K562 (cell line): ENCODE results near the gene MYMK. TPM values are rescaled to one million over a fixed set of nuclear protein-coding genes. Genes with fewer than 3 reads are reported as not detected.

Experiments
- ATAC-seq: fragments of 200-7000 bp; cut with Tn5 transposase; 3 replicates; pipeline ENCODE4 v1.9.1; 2020; ENCODE audit warnings: moderate library complexity
- BruUV-seq: library from RNA; stranded (reverse); fragments of 400-500 nt; replicated peaks from 2 replicates; lab custom pipeline; 2021; lab: Mats Ljungman, UMichigan
- CTCF ChIA-PET: fragments of 300-600 bp; formaldehyde crosslinking; extraction: SDS; loops from one replicate; lab custom pipeline; 2021; ENCODE audit warnings: low intra/inter-chr PET ratio; lab: Yijun Ruan, JAX
- POLR2A ChIA-PET: fragments of 300-600, 350-650 bp; sonication (Branson Sonifier 250); formaldehyde crosslinking; extraction: SDS; loops from one replicate; lab custom pipeline; 2021; ENCODE audit warnings: antibody characterized with exemption, inconsistent platforms; lab: Yijun Ruan, JAX
- DNase-seq, 4 experiments: peaks; one replicate each; pipeline versions ENCODE4 v3.0.0 to v3.0.0-alpha.2; 2011 to 2018; ENCODE audit warnings: low spot score in 3 of 4, mixed read lengths in 3 of 4; ENCODE audit errors: extremely low read depth in 1 of 4
- FAIRE-seq: peaks from 2 replicates; lab custom pipeline; 2011; peaks lifted over from hg19 to GRCh38; lab: Jason Lieb, UNC
- H2AFZ ChIP-seq: 2 replicates; pipeline ENCODE4 v1.6.0; 2011; ENCODE audit warnings: low read depth, low read length, control low read depth, inconsistent platforms
- H3K27ac ChIP-seq: fragments of 200-600 bp; 3 replicates; pipeline ENCODE4 v1.8.0; 2011; ENCODE audit warnings: low read depth, mild to moderate bottlenecking, control low read depth, inconsistent platforms, low read length, moderate library complexity, mixed read lengths; ENCODE audit errors: extremely low read depth
- H3K27me3 ChIP-seq, 2 experiments: fragments of 300-600 bp in 1 of 2; 2 replicates in 1 of 2; 3 replicates in 1 of 2; pipeline versions ENCODE4 v1.6.0 to v1.8.0; 2011; ENCODE audit warnings: inconsistent platforms in 2 of 2, low read length in 2 of 2, mild to moderate bottlenecking in 1 of 2, mixed read lengths in 1 of 2, moderate library complexity in 1 of 2; ENCODE audit not compliant: control insufficient read depth in 2 of 2, insufficient read depth in 2 of 2
- H3K36me3 ChIP-seq: fragments of 300-600 bp; 3 replicates; pipeline ENCODE4 v1.8.0; 2011; ENCODE audit warnings: mild to moderate bottlenecking, low read length, inconsistent platforms; ENCODE audit not compliant: control insufficient read depth, insufficient read depth
- H3K4me1 ChIP-seq, 2 experiments: fragments of 200-600 bp in 1 of 2; replicated peaks in 1 of 2; 2 replicates in 1 of 2; 3 replicates in 1 of 2; pipeline versions ENCODE4 v1.5.1 to v1.8.0; 2011; ENCODE audit warnings: inconsistent platforms in 2 of 2, low read length in 2 of 2, mild to moderate bottlenecking in 1 of 2, mixed read lengths in 1 of 2, moderate library complexity in 1 of 2; ENCODE audit not compliant: control insufficient read depth in 2 of 2, insufficient read depth in 2 of 2
- H3K4me2 ChIP-seq: 2 replicates; pipeline ENCODE4 v1.6.1; 2011; ENCODE audit warnings: low read length, control low read depth, inconsistent platforms, mixed read lengths; ENCODE audit not compliant: insufficient read depth
- H3K4me3 ChIP-seq: fragments of 200-600 bp; sonication (generic), shearing (Covaris generic); 2 replicates; pipeline ENCODE4 v1.5.1; 2016; ENCODE audit warnings: control low read depth, inconsistent platforms
- H3K79me2 ChIP-seq: fragments of 200-600 bp; 3 replicates; pipeline ENCODE4 v1.8.0; 2011; ENCODE audit warnings: low read length, inconsistent platforms; ENCODE audit not compliant: control insufficient read depth, insufficient read depth
- H3K9ac ChIP-seq, 2 experiments: 2 replicates each; pipeline versions ENCODE4 v1.6.0 to v1.6.1; 2011; ENCODE audit warnings: low read depth in 2 of 2, low read length in 2 of 2, control low read depth in 1 of 2, inconsistent platforms in 1 of 2, mild to moderate bottlenecking in 1 of 2, mixed read lengths in 1 of 2; ENCODE audit not compliant: insufficient read depth in 1 of 2
- H3K9me1 ChIP-seq: one replicate; pipeline ENCODE4 v1.6.0; 2011; ENCODE audit warnings: inconsistent platforms, mild to moderate bottlenecking, low read length, moderate library complexity; ENCODE audit not compliant: control insufficient read depth, insufficient read depth
- H3K9me3 ChIP-seq: replicated peaks from 2 replicates; pipeline ENCODE4 v1.5.1; 2011; ENCODE audit warnings: low read depth, low read length, inconsistent platforms; ENCODE audit not compliant: control insufficient read depth, insufficient read depth
- H4K20me1 ChIP-seq: replicated peaks from 2 replicates; pipeline ENCODE4 v1.6.1; 2011; ENCODE audit warnings: low read length, inconsistent platforms, mixed read lengths; ENCODE audit not compliant: control insufficient read depth, insufficient read depth
- BCOR ChIP-seq: fragments of 450-650 bp; IDR thresholded peaks from 2 replicates; pipeline ENCODE4 v1.6.1; 2016
- ZNF830 ChIP-seq: fragments of 250-450 bp; sonication (Bioruptor Pico); IDR thresholded peaks from 2 replicates; pipeline ENCODE4 v1.5.0; 2021; ENCODE audit warnings: mild to moderate bottlenecking
- WGBS: fragments of 100-300 bp; shearing (Covaris generic); methylation state at CpG from one replicate; pipeline ENCODE4 v1.1.6; 2016; ENCODE audit warnings: low coverage, mixed read lengths; ENCODE audit not compliant: insufficient coverage; ENCODE audit errors: missing lambda C conversion rate; 5-methylcytosine and 5-hydroxymethylcytosine counted together
- in situ Hi-C: fragments of 300-500 bp; cut with MboI; formaldehyde crosslinking; loops from 4 replicates; pipeline ENCODE4 v1.15.0; 2018; ENCODE audit warnings: inconsistent platforms, mixed read lengths
- intact Hi-C: fragments of 100-400 bp; cut with micrococcal nuclease; formaldehyde crosslinking; loops from 2 replicates; pipeline ENCODE4 v1.14.2; 2022
- polyA plus RNA-seq, 8 experiments: library from polyadenylated mRNA; depleted of rRNA in 4 of 8; stranded (reverse) in 5 of 8; unstranded in 3 of 8; fragments of >200 nt; fragmentation: Nextera tagmentation in 2 of 8; fragmentation: Illumina TruSeq in 1 of 8; extraction: Ambion mirVana in 2 of 8; extraction: Trizol in 1 of 8; gene quantifications; 2 replicates each; pipeline versions ENCODE4 v1.2.1 to v1.2.3, GENCODE V29; 2011 to 2014; ENCODE audit warnings: inconsistent platforms in 1 of 8, missing spikeins in 1 of 8
- total RNA-seq, 7 experiments: library from RNA; depleted of rRNA in 6 of 7; stranded (reverse); fragments of >200 nt in 6 of 7; fragmentation: Illumina TruSeq in 2 of 7; extraction: Trizol in 2 of 7; gene quantifications; 2 replicates each; pipeline versions ENCODE4 v1.2.1 to v1.2.3, GENCODE V29; 2011 to 2021; ENCODE audit warnings: low replicate concordance in 1 of 7
- TF ChIP-seq, protein P1 (sequence below), 2 experiments: IDR thresholded peaks; 2 replicates each; pipeline ENCODE4 v1.6.1; 2012; ENCODE audit warnings: improper control_type of control experiment in 2 of 2, low read depth in 2 of 2, low read length in 2 of 2, borderline replicate concordance in 1 of 2

MYMK gene
- total and polyA plus RNA-seq, 9 of the 15 experiments (the other 6 are each of a cell fraction or from before 2014, with no cell fraction given), result not detected

DNA sequence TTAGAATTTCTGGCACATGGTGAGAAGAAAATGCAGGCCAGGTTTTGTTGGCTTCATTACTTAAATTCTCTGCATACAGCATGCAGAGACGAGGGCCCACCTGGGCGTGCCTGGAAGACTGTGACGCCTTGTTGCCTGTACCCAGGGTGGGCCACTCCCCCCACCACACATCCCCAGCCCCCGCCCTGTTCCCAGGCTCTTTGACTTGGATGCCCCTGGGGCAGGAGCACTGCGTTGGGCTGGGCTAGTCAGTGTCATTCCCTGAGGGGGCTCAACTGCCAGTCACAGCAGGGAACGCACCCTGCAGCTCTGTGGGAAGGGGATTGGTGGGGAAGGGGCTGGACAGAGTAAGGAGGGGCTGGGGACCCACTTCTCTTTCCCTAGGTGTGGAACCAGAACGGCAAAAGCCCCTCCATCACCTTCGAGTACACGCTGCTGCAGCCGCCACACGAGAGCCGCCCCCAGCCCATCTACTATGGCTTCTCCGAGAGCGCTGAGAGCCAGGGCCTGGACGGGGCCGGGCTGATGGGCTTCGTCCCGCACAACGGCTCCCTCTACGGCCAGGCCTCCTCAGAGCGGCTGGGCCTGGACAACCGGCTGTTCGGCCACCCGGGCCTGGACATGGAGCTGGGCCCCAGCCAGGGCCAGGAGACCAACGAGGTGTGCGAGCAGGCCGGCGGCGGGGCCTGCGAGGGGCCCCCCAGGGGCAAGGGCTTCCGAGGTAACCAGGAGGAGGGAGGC is 29.4 kb upstream of the MYMK start:
- TF ChIP-seq, protein P1, sequence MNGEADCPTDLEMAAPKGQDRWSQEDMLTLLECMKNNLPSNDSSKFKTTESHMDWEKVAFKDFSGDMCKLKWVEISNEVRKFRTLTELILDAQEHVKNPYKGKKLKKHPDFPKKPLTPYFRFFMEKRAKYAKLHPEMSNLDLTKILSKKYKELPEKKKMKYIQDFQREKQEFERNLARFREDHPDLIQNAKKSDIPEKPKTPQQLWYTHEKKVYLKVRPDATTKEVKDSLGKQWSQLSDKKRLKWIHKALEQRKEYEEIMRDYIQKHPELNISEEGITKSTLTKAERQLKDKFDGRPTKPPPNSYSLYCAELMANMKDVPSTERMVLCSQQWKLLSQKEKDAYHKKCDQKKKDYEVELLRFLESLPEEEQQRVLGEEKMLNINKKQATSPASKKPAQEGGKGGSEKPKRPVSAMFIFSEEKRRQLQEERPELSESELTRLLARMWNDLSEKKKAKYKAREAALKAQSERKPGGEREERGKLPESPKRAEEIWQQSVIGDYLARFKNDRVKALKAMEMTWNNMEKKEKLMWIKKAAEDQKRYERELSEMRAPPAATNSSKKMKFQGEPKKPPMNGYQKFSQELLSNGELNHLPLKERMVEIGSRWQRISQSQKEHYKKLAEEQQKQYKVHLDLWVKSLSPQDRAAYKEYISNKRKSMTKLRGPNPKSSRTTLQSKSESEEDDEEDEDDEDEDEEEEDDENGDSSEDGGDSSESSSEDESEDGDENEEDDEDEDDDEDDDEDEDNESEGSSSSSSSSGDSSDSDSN (IDR thresholded peaks at IDR 0.05; ENCODE audit: borderline replicate concordance in 1 of 2, low read depth in 2 of 2, low read length in 2 of 2), result 0 out of 4 replicates have a peak, but pooled peaks of 1 of the 2 experiments have one; percentile 26
- TF ChIP-seq BCOR (no peak), ZNF830 (CRISPR knock-in tag) (no peak)
- DNase-seq (no peak), FAIRE-seq (no peak), ATAC-seq (no peak)
- no peaks in the 10 kb centered on the region for H3K36me3 ChIP-seq
- H3K4me2 ChIP-seq, result no peak overlapping the region
- no peak overlapping the region for H3K27ac ChIP-seq
- H3K9me3 ChIP-seq, result no peaks in the 10 kb centered on the region
- in situ Hi-C loops (no loop called here), intact Hi-C loops (no loop called here)
- H3K79me2 ChIP-seq, result no peaks in the 10 kb centered on the region
- POLR2A ChIA-PET, result no interaction called here
- H3K27me3 ChIP-seq, result peaks cover 8 to 61% of the 10 kb centered on the region in 2 experiments; a peak in 4 of 5 replicates
- H3K4me3 ChIP-seq, result no peak overlapping the region
- no TSS peak for BruUV-seq
- CTCF ChIA-PET, result interaction anchor here (0.6 kb wide), 1 partner anchor 41 kb away, joined by 3 read pairs; no protein-coding TSS in a partner anchor
- peaks cover 7 to 10% of the 10 kb centered on the region in 2 experiments; a peak in 3 of 5 replicates for H3K4me1 ChIP-seq
- no peak overlapping the region for H2AFZ ChIP-seq
- H4K20me1 ChIP-seq, result no peaks in the 10 kb centered on the region; the same call in 1 of the 2 replicates
- WGBS, result 11% methylated on average over 24 of the region's 31 CpGs
- H3K9me1 ChIP-seq, result peaks cover 2% of the 10 kb centered on the region
- H3K9ac ChIP-seq, result no peak overlapping the region
